Stimulated activated CD8-positive, alpha-beta memory T cell treated with anti-CD3 and anti-CD28 coated beads, Interleukin-4, amount 100 ng/mL, for 1 hour (primary cell): ENCODE measurements around the gene NUDT7.

Experiments
- DNase-seq, 2 donors: peaks; one replicate each; pipeline ENCODE4 v3.0.0-alpha.2; 2020; ENCODE audit warnings: low read depth in 2 of 2, low spot score in 1 of 2

NUDT7 gene

GRCh38 chr16:77723108-77723514 is 797 bp downstream of the NUDT7 start:
- no peak for DNase-seq

GRCh38 chr16:77724174-77724573 is 1.9 kb downstream of the NUDT7 start:
- DNase-seq, result no peak

GRCh38 chr16:77729951-77730350 is 7.6 kb downstream of the NUDT7 start:
- no peak for DNase-seq

- DNase-seq, result no peak
Observed at GRCh38 chr16:77732241-77732946, 10.1 kb downstream of the NUDT7 start.

GRCh38 chr16:77736879-77737278 is 14.6 kb downstream of the NUDT7 start:
- DNase-seq, result no peak

GRCh38 chr16:77738706-77739558 is 16.6 kb downstream of the NUDT7 start:
- DNase-seq, result no peak

- DNase-seq, result no peak
Observed at GRCh38 chr16:77739559-77739892, 17.2 kb downstream of the NUDT7 start.

GRCh38 chr16:77744141-77744540 is 21.8 kb downstream of the NUDT7 start:
- DNase-seq, result no peak

- no peak for DNase-seq
Observed at GRCh38 chr16:77745972-77746371, 23.7 kb downstream of the NUDT7 start.

- no peak for DNase-seq
Observed at GRCh38 chr16:77748421-77749005, 26.2 kb downstream of the NUDT7 start.

- DNase-seq, result no peak
Observed at GRCh38 chr16:77749415-77749814, 27.1 kb downstream of the NUDT7 start.

GRCh38 chr16:77758046-77758445 is 35.7 kb downstream of the NUDT7 start:
- no peak for DNase-seq

GRCh38 chr16:77758508-77758907 is 36.2 kb downstream of the NUDT7 start:
- DNase-seq, result no peak

GRCh38 chr16:77759201-77759600 is 36.9 kb downstream of the NUDT7 start:
- DNase-seq, result no peak

GRCh38 chr16:77759821-77760220 is 37.5 kb downstream of the NUDT7 start:
- no peak for DNase-seq

- no peak for DNase-seq
Observed at GRCh38 chr16:77760800-77761199, 38.5 kb downstream of the NUDT7 start.

- no peak for DNase-seq
Observed at GRCh38 chr16:77761204-77761603, 38.9 kb downstream of the NUDT7 start.

- no peak for DNase-seq
Observed at GRCh38 chr16:77762262-77762661, 39.9 kb downstream of the NUDT7 start.

- DNase-seq, result no peak
Observed at GRCh38 chr16:77763994-77764393, 41.7 kb downstream of the NUDT7 start.

- DNase-seq, result no peak
Observed at GRCh38 chr16:77767211-77767610, 44.9 kb downstream of the NUDT7 start.

GRCh38 chr16:77767826-77768225 is 45.5 kb downstream of the NUDT7 start:
- no peak for DNase-seq
